GM12878 (cell line): Measurements from ENCODE around the gene TTC39C. TPM values are rescaled to one million over a fixed set of nuclear protein-coding genes. Genes with fewer than 3 reads are reported as not detected.

Source experiments
- ATAC-seq: fragments of 200-7000 bp; cut with Tn5 transposase; 3 replicates; pipeline ENCODE4 v1.9.1; 2020; ENCODE audit warnings: mild to moderate bottlenecking, moderate library complexity
- BruUV-seq: library from RNA; stranded (reverse); fragments of 400-500 nt; replicated peaks from 2 replicates; lab custom pipeline; 2021; lab: Mats Ljungman, UMichigan
- CTCF ChIA-PET: fragments of 300-600 bp; sonication (Branson Sonifier 250); formaldehyde crosslinking; extraction: SDS; loops from one replicate; lab custom pipeline; 2021; ENCODE audit warnings: inconsistent platforms; lab: Yijun Ruan, JAX
- POLR2A ChIA-PET: fragments of 350-600 bp; formaldehyde crosslinking; extraction: SDS; loops from one replicate; lab custom pipeline; 2021; ENCODE audit warnings: inconsistent platforms; lab: Charles Lee
- RAD21 ChIA-PET: fragments of 300-600 bp; sonication (Branson Sonifier 250); formaldehyde crosslinking; loops from one replicate; lab custom pipeline; 2023; ENCODE audit warnings: antibody characterized with exemption; ENCODE audit not compliant: unreplicated experiment; lab: Charles Lee
- SMC1A ChIA-PET: fragments of 300-600 bp; sonication (Branson Sonifier 250); formaldehyde crosslinking; loops from one replicate; lab custom pipeline; 2023; ENCODE audit not compliant: unreplicated experiment, uncharacterized antibody; lab: Charles Lee
- DNase-seq: peaks from one replicate; pipeline ENCODE4 v3.0.0-alpha.2; 2011; ENCODE audit warnings: low read depth, low spot score
- FAIRE-seq: peaks from 3 replicates; lab custom pipeline; 2011; peaks lifted over from hg19 to GRCh38; lab: Jason Lieb, UNC
- H2AFZ ChIP-seq: 2 replicates; pipeline ENCODE4 v1.6.0; 2011; ENCODE audit warnings: low read depth, low read length, control low read depth; ENCODE audit not compliant: control insufficient read depth
- H3K27ac ChIP-seq: 2 replicates; pipeline ENCODE4 v1.5.1; 2011; ENCODE audit warnings: control low read depth; ENCODE audit not compliant: control insufficient read depth, insufficient read depth
- H3K27me3 ChIP-seq, 2 experiments: replicated peaks in 1 of 2; 2 replicates each; pipeline versions ENCODE4 v1.6.0 to v1.6.1; 2011; ENCODE audit warnings: low read length in 1 of 2; ENCODE audit not compliant: control insufficient read depth in 2 of 2, insufficient read depth in 2 of 2
- H3K36me3 ChIP-seq, 2 experiments: 2 replicates each; pipeline ENCODE4 v1.5.1; 2011; ENCODE audit warnings: low read length in 1 of 2; ENCODE audit not compliant: control insufficient read depth in 2 of 2, insufficient read depth in 2 of 2
- H3K4me1 ChIP-seq: 2 replicates; pipeline ENCODE4 v1.6.1; 2011; ENCODE audit warnings: mild to moderate bottlenecking, low read length, moderate library complexity, mixed read lengths; ENCODE audit not compliant: control insufficient read depth, insufficient read depth
- H3K4me2 ChIP-seq: 2 replicates; pipeline ENCODE4 v1.6.0; 2011; ENCODE audit warnings: control low read depth; ENCODE audit not compliant: control insufficient read depth, insufficient read depth
- H3K4me3 ChIP-seq: fragments of 200-600 bp; sonication (generic); 2 replicates; pipeline ENCODE4 v1.5.1; 2016
- H3K79me2 ChIP-seq: 2 replicates; pipeline ENCODE4 v1.6.0; 2011; ENCODE audit warnings: low read length; ENCODE audit not compliant: control insufficient read depth, insufficient read depth
- H3K9ac ChIP-seq: 2 replicates; pipeline ENCODE4 v1.8.0; 2011; ENCODE audit warnings: low read length, control low read depth, mixed read lengths; ENCODE audit not compliant: control insufficient read depth, insufficient read depth
- H3K9me3 ChIP-seq: replicated peaks from 3 replicates; pipeline ENCODE4 v1.5.1; 2011; ENCODE audit warnings: mild to moderate bottlenecking, low read length; ENCODE audit not compliant: control insufficient read depth, insufficient read depth
- H4K20me1 ChIP-seq: 2 replicates; pipeline ENCODE4 v1.6.0; 2011; ENCODE audit not compliant: control insufficient read depth, insufficient read depth
- ATF3 ChIP-seq: IDR thresholded peaks from 2 replicates; pipeline ENCODE4 v1.6.1; 2011; ENCODE audit warnings: low read depth, mild to moderate bottlenecking, low read length, moderate library complexity, borderline replicate concordance; ENCODE audit errors: extremely low read depth
- BHLHE40 ChIP-seq, 2 experiments: fragments of 450-650 bp in 1 of 2; IDR thresholded peaks; 2 replicates each; pipeline ENCODE4 v1.6.1; 2011 to 2017; ENCODE audit warnings: low read depth in 2 of 2, borderline replicate concordance in 1 of 2, improper control_type of control experiment in 1 of 2, low read length in 1 of 2, mild to moderate bottlenecking in 1 of 2
- CBFB ChIP-seq: IDR thresholded peaks from 2 replicates; pipeline ENCODE4 v1.6.1; 2016; ENCODE audit warnings: antibody characterized with exemption, low read depth
- ETV6 ChIP-seq, 2 experiments: fragments of 450-650 bp in 1 of 2; IDR thresholded peaks in 1 of 2; conservative IDR thresholded peaks in 1 of 2; 2 replicates each; pipeline ENCODE4 v1.6.1; 2014; ENCODE audit warnings: antibody characterized with exemption in 1 of 2, borderline replicate concordance in 1 of 2, low read depth in 1 of 2, mild to moderate bottlenecking in 1 of 2, moderate library complexity in 1 of 2
- GABPA ChIP-seq: IDR thresholded peaks from 2 replicates; pipeline ENCODE4 v1.6.1; 2014; ENCODE audit warnings: antibody characterized with exemption, low read depth, mild to moderate bottlenecking, inconsistent platforms
- JUND ChIP-seq: IDR thresholded peaks from 2 replicates; pipeline ENCODE4 v1.6.1; 2012; ENCODE audit warnings: low read depth, mild to moderate bottlenecking, low read length, improper control_type of control experiment, moderate library complexity
- MXI1 ChIP-seq: fragments of 150-350 bp; IDR thresholded peaks from 2 replicates; pipeline ENCODE4 v1.6.1; 2011; ENCODE audit warnings: low read depth, mild to moderate bottlenecking, inconsistent platforms, low read length, improper control_type of control experiment
- REST ChIP-seq: IDR thresholded peaks from 2 replicates; pipeline ENCODE4 v1.6.1; 2012; ENCODE audit warnings: mild to moderate bottlenecking, low read depth, low read length
- RUNX3 ChIP-seq: IDR thresholded peaks from 2 replicates; pipeline ENCODE4 v1.6.1; 2012; ENCODE audit warnings: low read length, inconsistent platforms
- SMC3 ChIP-seq: IDR thresholded peaks from 2 replicates; pipeline ENCODE4 v1.6.1; 2011; ENCODE audit warnings: low read length, improper control_type of control experiment, borderline replicate concordance
- USF2 ChIP-seq: IDR thresholded peaks from 2 replicates; pipeline ENCODE4 v1.6.1; 2011; ENCODE audit warnings: low read depth, low read length, improper control_type of control experiment, borderline replicate concordance
- ZBTB33 ChIP-seq: fragments of 450-650 bp; IDR thresholded peaks from 2 replicates; pipeline ENCODE4 v1.6.1; 2017; ENCODE audit warnings: mild to moderate bottlenecking
- ZNF217 ChIP-seq: fragments of 450-650 bp; IDR thresholded peaks from 2 replicates; pipeline ENCODE4 v1.6.1; 2017; ENCODE audit warnings: antibody characterized with exemption, mild to moderate bottlenecking
- WGBS: methylation state at CpG from one replicate; pipeline ENCODE4 v1.1.6; 2016; ENCODE audit warnings: low lambda C conversion rate; ENCODE audit not compliant: insufficient replicate concordance, insufficient coverage; ENCODE audit errors: missing lambda C conversion rate; 5-methylcytosine and 5-hydroxymethylcytosine counted together
- in situ Hi-C: fragments of 300-500 bp; cut with MboI; formaldehyde crosslinking; loops from 9 replicates; pipeline ENCODE4 v1.14.3; 2018; ENCODE audit warnings: mixed read lengths
- intact Hi-C: fragments of 100-400 bp; cut with micrococcal nuclease; formaldehyde crosslinking; loops from one replicate; pipeline ENCODE4 v1.14.2; 2022; ENCODE audit not compliant: unreplicated experiment
- polyA plus RNA-seq, 11 experiments: library from polyadenylated mRNA; depleted of rRNA in 4 of 11; unstranded in 6 of 11; stranded (reverse) in 5 of 11; fragments of >200 nt; fragmentation: Nextera tagmentation in 4 of 11; fragmentation: Illumina TruSeq in 1 of 11; extraction: Ambion mirVana in 4 of 11; extraction: Trizol in 1 of 11; gene quantifications; 1 replicate in 1 of 11; 2 replicates in 10 of 11; pipeline versions ENCODE4 v1.2.1 to v1.2.3, GENCODE V29; 2011 to 2016; ENCODE audit warnings: inconsistent platforms in 2 of 11, missing spikeins in 2 of 11, low read depth in 1 of 11
- total RNA-seq, 4 experiments: library from RNA; depleted of rRNA in 3 of 4; stranded (reverse); fragments of >200 nt in 3 of 4; fragmentation: Illumina TruSeq in 1 of 4; extraction: Trizol in 1 of 4; gene quantifications; 2 replicates each; pipeline versions ENCODE4 v1.2.1 to v1.2.3, GENCODE V29; 2013 to 2021

Gene TTC39C
- total and polyA plus RNA-seq, 10 of the 15 experiments (the other 5 are each of a cell fraction or from before 2014, with no cell fraction given), result 21.1 to 91.0 (median 64.8) TPM

GRCh38 chr18:24118750-24119577 lies 104.4 kb downstream of the TTC39C start:
- in situ Hi-C loops, result loop anchor here (5.0 kb wide), 1 partner anchor 287 kb away; no protein-coding TSS in a partner anchor
- Histone ChIP-seq H2AFZ (no peak overlapping the region), H3K79me2 (no peaks in the 10 kb centered on the region), H3K9me3 (no peaks in the 10 kb centered on the region), H3K4me3 (no peak overlapping the region), H3K27me3 (no peaks in the 10 kb centered on the region), H3K9ac (no peak overlapping the region), H3K4me1 (no peaks in the 10 kb centered on the region), H3K27ac (no peak overlapping the region), H4K20me1 (no peaks in the 10 kb centered on the region), H3K4me2 (no peak overlapping the region), H3K36me3 (peaks cover 0 to 14% of the 10 kb centered on the region in 2 experiments; a peak in 3 of 4 replicates)
- POLR2A ChIA-PET, result no interaction called here
- FAIRE-seq, result peak; percentile 100
- SMC1A ChIA-PET, result interaction anchor here (0.6 to 3.0 kb wide), 13 partner anchors 92 to 494 kb away, joined by 3 to 10 read pairs (median 5); no protein-coding TSS in a partner anchor
- peak; percentile 56 for DNase-seq
- WGBS, result 47% methylated on average over 8 of the region's 8 CpGs
- RAD21 ChIA-PET, result interaction anchor here (0.6 to 1.7 kb wide), 8 partner anchors 19 to 296 kb away, joined by 3 to 6 read pairs (median 3); partner anchors contain the start of gene CABYR
- intact Hi-C loops, result loop anchor here (1.0 to 5.0 kb wide), 5 partner anchors 102 to 496 kb away; no protein-coding TSS in a partner anchor
- peak; percentile 93 for ATAC-seq
- CTCF ChIA-PET, result interaction anchor here (0.7 to 2.7 kb wide), 14 partner anchors 20 to 495 kb away, joined by 3 to 16 read pairs (median 5); partner anchors contain the start of gene CABYR
- no TSS peak for BruUV-seq
- no peak for TF ChIP-seq REST
- no peak for TF ChIP-seq ETV6 (conservative IDR thresholded peaks at IDR 0.05 in 1 of 2, IDR thresholded peaks at IDR 0.05 in 1 of 2; ENCODE audit: borderline replicate concordance in 1 of 2, low read depth in 1 of 2)
- TF ChIP-seq BHLHE40 (IDR thresholded peaks at IDR 0.05; ENCODE audit: borderline replicate concordance in 1 of 2, low read depth in 2 of 2, low read length in 1 of 2), result peak; percentile 30 to 41; a peak in 1 of 4 replicates
- peak; percentile 76; the same call in 1 of the 2 replicates for TF ChIP-seq ATF3
- no peak for TF ChIP-seq MXI1
- TF ChIP-seq SMC3, result peak; percentile 85
- TF ChIP-seq GABPA, result no peak
- TF ChIP-seq JUND, result no peak
- TF ChIP-seq ZBTB33, result no peak
- no peak for TF ChIP-seq CBFB
- no peak for TF ChIP-seq RUNX3
- TF ChIP-seq ZNF217, result no peak
- TF ChIP-seq USF2, result peak; percentile 77
